Activated effector memory CD4-positive, alpha-beta T cell treated with Interleukin-2 at 50 U/mL for 16 hours (primary cell): ENCODE data around the gene PTPN1.

ENCODE experiments used
- DNase-seq: peaks from one replicate; pipeline ENCODE4 v3.0.0-alpha.2; 2020

The PTPN1 gene

GRCh38 chr20:50580016-50580747, 70.0 kb downstream of the PTPN1 start:
- DNase-seq, result peak; percentile 21

- DNase-seq, result no peak
Measured at GRCh38 chr20:50580842-50581544, 70.8 kb downstream of the PTPN1 start.

- no peak for DNase-seq
Measured at GRCh38 chr20:50582092-50582491, 71.9 kb downstream of the PTPN1 start.

GRCh38 chr20:50582591-50583234, 72.5 kb downstream of the PTPN1 start:
- no peak for DNase-seq

- DNase-seq, result no peak
Measured at GRCh38 chr20:50583442-50584150, 73.4 kb downstream of the PTPN1 start.

- no peak for DNase-seq
Measured at GRCh38 chr20:50584687-50585086, 74.5 kb downstream of the PTPN1 start.

GRCh38 chr20:50585214-50585613, 75.0 kb downstream of the PTPN1 start:
- no peak for DNase-seq

- DNase-seq, result no peak
Measured at GRCh38 chr20:50585678-50586077, 75.5 kb downstream of the PTPN1 start.

- DNase-seq, result no peak
Measured at GRCh38 chr20:50586531-50587232, 76.5 kb downstream of the PTPN1 start.

GRCh38 chr20:50587291-50587961, 77.2 kb downstream of the PTPN1 start:
- DNase-seq, result no peak

- peak; percentile 57 for DNase-seq
Measured at GRCh38 chr20:50588034-50588736, 78.0 kb downstream of the PTPN1 start.

- DNase-seq, result no peak
Measured at GRCh38 chr20:50589548-50590347, 79.6 kb downstream of the PTPN1 start.

- DNase-seq, result no peak
Measured at GRCh38 chr20:50590348-50590664, 80.1 kb downstream of the PTPN1 start.

- no peak for DNase-seq
Measured at GRCh38 chr20:50591233-50591852, 81.2 kb downstream of the PTPN1 start.

- no peak for DNase-seq
Measured at GRCh38 chr20:50592282-50593004, 82.3 kb downstream of the PTPN1 start.

- DNase-seq, result no peak
Measured at GRCh38 chr20:50593005-50593335, 82.8 kb downstream of the PTPN1 start.

GRCh38 chr20:50594231-50594590, 84.0 kb downstream of the PTPN1 start:
- no peak for DNase-seq

- DNase-seq, result no peak
Measured at GRCh38 chr20:50594591-50595432, 84.6 kb downstream of the PTPN1 start.

- DNase-seq, result no peak
Measured at GRCh38 chr20:50595433-50595895, 85.3 kb downstream of the PTPN1 start.
